Testis (tissue), 3 donors: ENCODE measurements around the gene ANKRD18B. TPM values are rescaled to one million over a fixed set of nuclear protein-coding genes. Genes with fewer than 3 reads are reported as not detected.
"Not testable (repeated sequence)": the region's sequence is repeated elsewhere in the genome, so short reads cannot be mapped to it uniquely, and the experiment has no call there.

Experiments
- DNase-seq: peaks from one replicate; pipeline ENCODE4 v3.0.0-alpha.2; 2019
- H3K27ac ChIP-seq, 2 donors: fragments of 200-600 bp; sonication (generic); one replicate each; pipeline ENCODE4 v1.5.1; 2019
- H3K27me3 ChIP-seq: fragments of 200-600 bp; sonication (generic); one replicate; pipeline ENCODE4 v1.5.1; 2019
- H3K36me3 ChIP-seq: fragments of 200-600 bp; sonication (generic); one replicate; pipeline ENCODE4 v1.5.1; 2017; ENCODE audit warnings: low read depth; ENCODE audit errors: missing control alignments
- H3K4me1 ChIP-seq: fragments of 200-600 bp; sonication (generic); one replicate; pipeline ENCODE4 v1.5.1; 2019
- H3K4me3 ChIP-seq, 2 donors: fragments of 200-600 bp; sonication (generic); one replicate each; pipeline ENCODE4 v1.5.1; 2017 to 2019
- H3K9me3 ChIP-seq: fragments of 200-600 bp; sonication (generic); one replicate; pipeline ENCODE4 v1.5.1; 2017
- WGBS, 2 donors: methylation state at CpG; one replicate each; pipeline ENCODE4 v1.1.5; 2018; 5-methylcytosine and 5-hydroxymethylcytosine counted together
- intact Hi-C: fragments of 100-400 bp; cut with DNase I; formaldehyde crosslinking; loops from one replicate; pipeline ENCODE4 v1.15.1; 2023; ENCODE audit warnings: low total_unique reads
- polyA plus RNA-seq: library from polyadenylated mRNA; stranded (reverse); fragments of 350-450 nt; fragmentation: Illumina TruSeq; extraction: RNeasy Lipid Tissue Mini Kit (QIAGEN cat#74804); gene quantifications from one replicate; pipeline ENCODE4 v1.2.3, GENCODE V29; 2014; ENCODE audit warnings: low read depth, low replicate concordance; ENCODE audit not compliant: insufficient read depth
- total RNA-seq, 2 donors: library from RNA; depleted of rRNA; stranded (reverse); fragments of >200 nt; gene quantifications; one replicate each; pipeline ENCODE4 v1.2.3, GENCODE V29; 2016

ANKRD18B gene
- total and polyA plus RNA-seq, 3 donors from 2014 or later = 6.3 to 49.4 (median 33.6) TPM

DNA sequence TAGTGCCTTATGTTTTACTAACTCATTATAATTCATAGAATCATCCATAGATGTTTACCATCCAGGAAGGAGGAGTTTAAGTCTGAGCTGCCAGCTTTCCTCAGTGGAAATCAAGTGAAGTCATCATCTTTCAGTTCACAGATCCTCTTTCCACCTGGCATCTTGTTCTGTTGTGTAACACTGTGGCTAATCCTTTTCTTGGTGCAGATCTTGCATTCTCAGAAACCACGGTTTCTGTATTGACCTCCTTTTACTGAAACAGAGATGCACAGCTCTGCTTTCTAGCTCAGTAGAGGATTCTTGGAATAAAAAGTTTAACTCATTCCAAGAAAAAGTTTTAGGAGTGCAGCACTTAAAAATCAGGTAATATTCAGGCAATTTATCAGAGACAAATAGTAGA lies 38.1 kb downstream of the ANKRD18B start:
- DNase-seq, H3K27ac ChIP-seq, H3K36me3 ChIP-seq, H3K4me1 ChIP-seq, H3K27me3 ChIP-seq, H3K4me3 ChIP-seq, intact Hi-C loops, H3K9me3 ChIP-seq: not testable (repeated sequence)
- 54 to 63% methylated on average over 1 of the region's 1 CpG for WGBS, 2 donors

- H3K9me3 ChIP-seq, H3K27ac ChIP-seq, DNase-seq, H3K4me3 ChIP-seq, H3K4me1 ChIP-seq, H3K27me3 ChIP-seq, intact Hi-C loops, H3K36me3 ChIP-seq: not testable (repeated sequence)
These were observed 43.7 kb downstream of the ANKRD18B start for GRCh38 chr9:33567776-33568175.

GRCh38 chr9:33577786-33578185 lies 53.7 kb downstream of the ANKRD18B start:
- H3K4me3 ChIP-seq, H3K27ac ChIP-seq, H3K9me3 ChIP-seq, H3K27me3 ChIP-seq, H3K4me1 ChIP-seq, intact Hi-C loops, H3K36me3 ChIP-seq, DNase-seq: not testable (repeated sequence)
- 0 to 31% methylated on average over 1 to 3 of the region's 3 CpGs for WGBS, 2 donors

GRCh38 chr9:33579996-33580395 lies 55.9 kb downstream of the ANKRD18B start:
- DNase-seq, H3K27ac ChIP-seq, H3K4me3 ChIP-seq, H3K36me3 ChIP-seq, H3K27me3 ChIP-seq, intact Hi-C loops, H3K9me3 ChIP-seq, H3K4me1 ChIP-seq: not testable (repeated sequence)
- WGBS, 2 donors = 60% methylated on average over 1 of the region's 1 CpG; no CpG with 5 or more reads in 1 of the 2 donors

- H3K9me3 ChIP-seq, H3K27me3 ChIP-seq, intact Hi-C loops, H3K36me3 ChIP-seq, H3K4me1 ChIP-seq, H3K4me3 ChIP-seq, H3K27ac ChIP-seq: not testable (repeated sequence)
- 19 to 41% methylated on average over 2 of the region's 2 CpGs for WGBS, 2 donors
- peak; percentile 27 for DNase-seq
These were observed 58.6 kb downstream of the ANKRD18B start for GRCh38 chr9:33582686-33583085.

- 88% methylated on average over 1 of the region's 1 CpG; no CpG with 5 or more reads in 1 of the 2 donors for WGBS, 2 donors
- intact Hi-C loops, H3K4me1 ChIP-seq, H3K36me3 ChIP-seq, H3K4me3 ChIP-seq, DNase-seq, H3K27ac ChIP-seq, H3K9me3 ChIP-seq, H3K27me3 ChIP-seq: not testable (repeated sequence)
These were observed 62.1 kb downstream of the ANKRD18B start for GRCh38 chr9:33586128-33586527.

- DNase-seq, H3K27ac ChIP-seq, H3K27me3 ChIP-seq, H3K4me3 ChIP-seq, H3K4me1 ChIP-seq, H3K9me3 ChIP-seq, intact Hi-C loops, H3K36me3 ChIP-seq: not testable (repeated sequence)
- 33 to 80% methylated on average over 1 of the region's 2 CpGs for WGBS, 2 donors
These were observed 63.7 kb downstream of the ANKRD18B start for GRCh38 chr9:33587799-33588198.

DNA sequence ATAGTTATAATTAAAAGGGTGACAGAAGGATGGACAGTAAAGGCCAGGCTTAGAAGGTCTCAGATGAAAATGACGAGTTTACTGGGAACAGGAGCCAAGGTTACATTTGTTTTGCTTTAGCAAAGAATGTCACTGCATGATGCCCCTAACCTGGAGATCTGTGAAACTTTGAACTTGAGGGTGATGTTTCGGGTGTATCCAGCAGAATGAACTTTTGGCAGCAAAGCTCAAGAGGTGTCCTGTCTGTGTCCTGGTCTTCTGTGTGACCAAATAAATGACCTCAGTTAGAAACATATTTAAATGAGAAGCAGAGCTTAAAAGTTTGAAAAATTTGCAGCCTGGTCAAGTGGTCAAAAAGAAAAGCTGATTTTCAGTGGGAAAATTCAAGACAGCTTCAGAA lies 64.8 kb downstream of the ANKRD18B start:
- DNase-seq, intact Hi-C loops, H3K4me1 ChIP-seq, H3K36me3 ChIP-seq, H3K4me3 ChIP-seq, H3K9me3 ChIP-seq, H3K27me3 ChIP-seq, H3K27ac ChIP-seq: not testable (repeated sequence)
- 83 to 92% methylated on average over 1 of the region's 2 CpGs for WGBS, 2 donors

DNA sequence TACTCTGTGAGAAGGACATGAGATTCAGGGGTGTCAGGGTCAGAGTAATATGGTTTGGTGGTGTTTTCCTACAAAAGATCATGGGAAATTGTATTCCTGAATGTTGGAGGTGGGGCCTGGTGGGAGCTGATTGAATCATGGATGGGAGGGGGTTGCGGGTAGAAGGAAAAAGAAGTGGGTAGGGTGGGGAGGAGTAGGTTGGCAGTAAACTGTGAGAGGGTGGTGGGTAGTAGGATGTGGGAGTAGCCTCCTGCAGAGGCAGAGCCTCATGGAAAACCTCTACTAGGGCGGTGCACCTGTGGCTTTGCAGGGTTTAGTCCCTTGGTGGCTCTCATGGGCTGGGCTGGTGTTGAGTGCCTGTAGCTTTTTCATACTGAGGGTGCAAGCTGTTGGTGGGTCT lies 66.8 kb downstream of the ANKRD18B start:
- intact Hi-C loops, H3K4me1 ChIP-seq, H3K36me3 ChIP-seq, H3K4me3 ChIP-seq, DNase-seq, H3K9me3 ChIP-seq, H3K27ac ChIP-seq, H3K27me3 ChIP-seq: not testable (repeated sequence)
- WGBS, 2 donors = 80 to 89% methylated on average over 2 of the region's 2 CpGs

GRCh38 chr9:33596974-33597373 lies 72.9 kb downstream of the ANKRD18B start:
- WGBS, 2 donors = 93 to 94% methylated on average over 2 of the region's 2 CpGs
- H3K27ac ChIP-seq, H3K4me3 ChIP-seq, intact Hi-C loops, H3K9me3 ChIP-seq, H3K27me3 ChIP-seq, DNase-seq, H3K36me3 ChIP-seq, H3K4me1 ChIP-seq: not testable (repeated sequence)

DNA sequence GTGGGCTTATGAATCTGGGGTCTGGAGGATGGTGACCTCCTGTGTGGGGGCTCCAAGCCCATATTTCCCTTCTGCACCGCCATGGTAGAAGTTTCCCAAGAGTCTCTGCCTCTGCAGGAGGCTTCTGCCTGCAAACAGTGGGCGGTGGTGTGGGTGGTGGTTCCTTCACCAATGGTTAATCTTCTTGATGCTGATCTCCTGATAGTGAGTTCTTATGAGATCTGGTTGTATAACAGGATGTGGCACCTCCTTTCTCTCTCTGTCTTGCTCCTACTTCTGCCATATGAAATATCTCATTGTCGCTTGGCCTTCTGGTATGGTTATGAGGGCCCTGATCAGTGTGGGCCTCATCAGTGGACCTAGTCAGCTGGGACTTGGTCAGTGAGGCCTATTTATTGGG lies 73.3 kb downstream of the ANKRD18B start:
- H3K4me3 ChIP-seq, intact Hi-C loops, H3K27ac ChIP-seq, H3K9me3 ChIP-seq, DNase-seq, H3K36me3 ChIP-seq, H3K4me1 ChIP-seq, H3K27me3 ChIP-seq: not testable (repeated sequence)
- 60 to 99% methylated on average over 3 of the region's 3 CpGs for WGBS, 2 donors

DNA sequence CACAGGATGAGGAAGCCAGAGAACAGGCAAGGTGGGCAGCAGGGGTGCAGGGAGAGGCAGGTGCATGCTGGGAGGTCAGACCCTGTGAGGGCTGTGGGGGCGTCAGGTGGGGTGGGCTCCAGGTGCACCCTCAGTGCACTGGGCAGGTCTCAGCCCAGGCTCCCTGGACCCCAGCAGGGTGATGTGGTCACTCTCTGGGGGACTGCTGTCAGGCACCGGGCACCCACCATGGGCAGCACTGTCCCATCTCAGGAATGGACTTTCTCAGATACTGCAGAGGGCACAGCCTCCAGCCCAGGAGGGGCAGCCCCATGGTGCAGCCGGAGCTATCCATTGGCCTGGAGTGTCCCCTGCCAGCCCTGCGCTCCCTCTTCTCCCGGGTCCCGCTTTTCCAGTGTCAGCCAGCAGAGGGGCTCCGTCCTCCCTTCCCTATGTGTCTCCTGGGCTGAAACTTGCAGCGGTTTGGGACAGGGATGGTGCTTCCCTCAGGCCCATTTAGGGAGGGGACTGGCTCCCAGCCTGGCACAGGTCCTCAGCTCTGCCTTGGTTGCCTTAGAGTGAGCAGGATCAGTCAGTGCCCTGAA lies 74.8 kb downstream of the ANKRD18B start:
- H3K27ac ChIP-seq, DNase-seq, H3K9me3 ChIP-seq, H3K36me3 ChIP-seq, H3K4me3 ChIP-seq, H3K27me3 ChIP-seq, intact Hi-C loops, H3K4me1 ChIP-seq: not testable (repeated sequence)
- 95 to 100% methylated on average over 1 to 8 of the region's 8 CpGs for WGBS, 2 donors

DNA sequence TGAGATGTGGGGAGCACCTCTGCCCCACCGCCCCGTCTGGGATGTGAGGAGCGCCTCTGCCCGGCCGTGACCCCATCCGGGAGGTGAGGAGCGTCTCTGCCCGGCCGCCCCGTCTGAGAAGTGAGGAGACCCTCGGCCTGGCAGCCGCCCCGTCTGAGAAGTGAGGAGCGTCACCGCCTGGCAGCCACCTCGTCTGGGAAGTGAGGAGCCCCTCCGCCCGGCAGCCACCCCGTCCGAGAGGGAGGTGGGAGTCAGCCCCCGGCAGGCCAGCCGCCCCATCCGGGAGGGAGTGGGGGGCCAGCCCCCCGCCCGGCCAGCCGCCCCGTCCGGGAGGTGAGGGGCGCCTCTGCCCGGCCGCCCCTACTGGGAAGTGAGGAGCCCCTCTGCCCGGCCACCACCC lies 76.9 kb downstream of the ANKRD18B start:
- H3K4me1 ChIP-seq, H3K9me3 ChIP-seq, H3K36me3 ChIP-seq, intact Hi-C loops, H3K27ac ChIP-seq, DNase-seq, H3K27me3 ChIP-seq, H3K4me3 ChIP-seq: not testable (repeated sequence)
- 92% methylated on average over 32 of the region's 32 CpGs; no CpG with 5 or more reads in 1 of the 2 donors for WGBS, 2 donors
